8988T (cell line): Measurements from ENCODE around the gene ACOX3.

ENCODE experiments used
- DNase-seq: peaks from one replicate; pipeline ENCODE4 v3.0.0; 2011

The ACOX3 gene

GRCh38 chr4:8385106-8385505, 55.4 kb downstream of the ACOX3 start:
- DNase-seq, result no peak

GRCh38 chr4:8384397-8385060, 56.0 kb downstream of the ACOX3 start:
- no peak for DNase-seq

- DNase-seq, result no peak
Measured at GRCh38 chr4:8383451-8384160, 56.9 kb downstream of the ACOX3 start.

- no peak for DNase-seq
Measured at GRCh38 chr4:8383016-8383415, 57.5 kb downstream of the ACOX3 start.

- peak; percentile 2 for DNase-seq
Measured at GRCh38 chr4:8381814-8382581, 58.5 kb downstream of the ACOX3 start.

- no peak for DNase-seq
Measured at GRCh38 chr4:8380511-8381415, 59.8 kb downstream of the ACOX3 start.

GRCh38 chr4:8379771-8380170, 60.8 kb downstream of the ACOX3 start:
- DNase-seq, result peak; percentile 13

GRCh38 chr4:8379281-8379680, 61.2 kb downstream of the ACOX3 start:
- DNase-seq, result no peak

- peak; percentile 8 for DNase-seq
Measured at GRCh38 chr4:8378776-8379175, 61.7 kb downstream of the ACOX3 start.

- no peak for DNase-seq
Measured at GRCh38 chr4:8378101-8378724, 62.3 kb downstream of the ACOX3 start.

- peak; percentile 7 for DNase-seq
Measured at GRCh38 chr4:8377103-8378075, 63.1 kb downstream of the ACOX3 start.

GRCh38 chr4:8376361-8377102, 64.0 kb downstream of the ACOX3 start:
- peak; percentile 11 for DNase-seq

GRCh38 chr4:8374851-8375649, 65.5 kb downstream of the ACOX3 start:
- peak; percentile 42 for DNase-seq

GRCh38 chr4:8373973-8374545, 66.5 kb downstream of the ACOX3 start:
- no peak for DNase-seq

GRCh38 chr4:8373270-8373972, 67.1 kb downstream of the ACOX3 start:
- no peak for DNase-seq

GRCh38 chr4:8372506-8372905, 68.0 kb downstream of the ACOX3 start:
- DNase-seq, result no peak

- DNase-seq, result no peak
Measured at GRCh38 chr4:8371596-8371995, 68.9 kb downstream of the ACOX3 start.

GRCh38 chr4:8370835-8371595, 69.5 kb downstream of the ACOX3 start:
- DNase-seq, result no peak
